ENCODE measurements around the gene CD4.

- TF ChIP-seq CTCF (IDR thresholded peaks at IDR 0.05) (no peak), POLR2A (IDR thresholded peaks at IDR 0.05) (no peak)
Observed at GRCh38 chr12:6750506-6750905, 38.8 kb upstream of the CD4 start.

Measured in adrenal gland (tissue), 5 donors.